Peyer's patch (tissue), 4 donors: Measurements from ENCODE around the gene PSG1.
"Not testable (repeated sequence)": the region's sequence is repeated elsewhere in the genome, so short reads cannot be mapped to it uniquely, and the experiment has no call there.

Experiments used
- CTCF ChIP-seq, 6 experiments: fragments of 450-650 bp in 4 of 6; fragments of 200-600 bp in 2 of 6; sonication (generic) in 1 of 6; IDR thresholded peaks; one replicate each; pipeline ENCODE4 v1.5.1; 2017 to 2019; ENCODE audit warnings: antibody characterized with exemption in 6 of 6, mild to moderate bottlenecking in 3 of 6, moderate library complexity in 1 of 6
- POLR2A ChIP-seq, 2 donors: fragments of 450-650 bp; IDR thresholded peaks; one replicate each; pipeline ENCODE4 v1.5.1; 2017; ENCODE audit warnings: antibody characterized with exemption in 2 of 2, mild to moderate bottlenecking in 2 of 2, moderate library complexity in 2 of 2

DNA sequence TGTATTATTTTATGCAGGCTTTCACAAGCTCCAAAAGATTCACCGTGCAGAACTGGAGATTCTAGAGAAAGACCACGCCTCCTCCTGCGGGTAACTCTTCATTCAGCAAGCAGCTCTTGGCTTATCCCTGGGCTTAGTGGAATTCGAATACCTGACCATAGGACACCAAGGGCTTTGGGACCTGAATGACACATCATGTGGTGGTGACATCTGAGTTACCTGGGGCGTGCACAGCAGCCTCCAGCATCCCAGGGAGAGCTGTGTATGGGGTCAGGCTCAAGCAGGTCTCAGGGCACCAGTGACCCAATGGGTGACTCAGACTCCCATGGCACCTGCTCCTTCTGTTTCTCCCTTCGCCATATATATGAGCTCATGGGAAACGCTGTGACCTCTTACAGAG, 10.9 kb upstream of the PSG1 start:
- TF ChIP-seq CTCF, POLR2A (IDR thresholded peaks at IDR 0.05): not testable (repeated sequence)
